H1 (cell line): ENCODE measurements around the gene CBLN3. TPM values are rescaled to one million over a fixed set of nuclear protein-coding genes. Genes with fewer than 3 reads are reported as not detected.

Source experiments
- CTCF ChIA-PET: fragments of 300-600 bp; sonication (Branson Sonifier 250); formaldehyde crosslinking; loops from one replicate; lab custom pipeline; 2021; ENCODE audit not compliant: partially characterized antibody; lab: Charles Lee
- POLR2A ChIA-PET: fragments of 300-600 bp; sonication (Branson Sonifier 250); formaldehyde crosslinking; loops from one replicate; lab custom pipeline; 2021; ENCODE audit warnings: inconsistent platforms; ENCODE audit not compliant: partially characterized antibody; lab: Charles Lee
- DNase-seq, 2 experiments: peaks; one replicate each; pipeline versions ENCODE4 v3.0.0 to v3.0.0-alpha.2; 2010 to 2022; ENCODE audit warnings: low spot score in 2 of 2, low read depth in 1 of 2, mixed read lengths in 1 of 2
- FAIRE-seq: peaks from 2 replicates; lab custom pipeline; 2011; peaks lifted over from hg19 to GRCh38; lab: Jason Lieb, UNC
- H2AFZ ChIP-seq: 2 replicates; pipeline ENCODE4 v1.8.1; 2012; ENCODE audit warnings: low read length, inconsistent platforms
- H2AK5ac ChIP-seq: 2 replicates; pipeline ENCODE4 v1.6.1; 2013; ENCODE audit warnings: low read depth, low read length
- H2BK120ac ChIP-seq: replicated peaks from 2 replicates; pipeline ENCODE3; 2013; ENCODE audit warnings: low read depth, low read length, inconsistent platforms
- H2BK12ac ChIP-seq: 2 replicates; pipeline ENCODE4 v1.6.1; 2013; ENCODE audit warnings: low read depth, low read length
- H2BK15ac ChIP-seq: 2 replicates; pipeline ENCODE4 v1.6.1; 2013; ENCODE audit warnings: low read length
- H2BK20ac ChIP-seq: 2 replicates; pipeline ENCODE4 v1.6.1; 2013; ENCODE audit warnings: low read length
- H2BK5ac ChIP-seq: 2 replicates; pipeline ENCODE4 v1.6.1; 2013; ENCODE audit warnings: low read depth, low read length
- H3K14ac ChIP-seq: 2 replicates; pipeline ENCODE4 v1.6.1; 2013; ENCODE audit warnings: inconsistent platforms; ENCODE audit not compliant: insufficient read length
- H3K18ac ChIP-seq: 2 replicates; pipeline ENCODE4 v1.6.1; 2013; ENCODE audit warnings: low read length; ENCODE audit errors: extremely low read depth
- H3K23ac ChIP-seq: 2 replicates; pipeline ENCODE4 v1.6.1; 2013; ENCODE audit warnings: inconsistent platforms; ENCODE audit not compliant: insufficient read length
- H3K23me2 ChIP-seq: 2 replicates; pipeline ENCODE4 v1.6.1; 2013; ENCODE audit warnings: low read depth, low read length
- H3K27ac ChIP-seq: 2 replicates; pipeline ENCODE4 v1.6.1; 2011; ENCODE audit warnings: low read depth, low read length, inconsistent platforms
- H3K27me3 ChIP-seq, 4 experiments: replicated peaks in 1 of 4; 1 replicate in 1 of 4; 2 replicates in 3 of 4; pipeline versions ENCODE4 v1.6.1 to v1.8.1; 2011 to 2013; ENCODE audit warnings: low read length in 3 of 4, mild to moderate bottlenecking in 3 of 4, inconsistent platforms in 2 of 4, mixed read lengths in 2 of 4, moderate library complexity in 1 of 4; ENCODE audit not compliant: control insufficient read depth in 3 of 4, insufficient read depth in 3 of 4; ENCODE audit errors: extremely low read depth in 1 of 4
- H3K36me3 ChIP-seq, 4 experiments: 2 replicates each; pipeline versions ENCODE4 v1.6.1 to v1.8.1; 2011 to 2013; ENCODE audit warnings: mild to moderate bottlenecking in 4 of 4, low read length in 3 of 4, moderate library complexity in 2 of 4, control low read depth in 1 of 4, inconsistent platforms in 1 of 4; ENCODE audit not compliant: insufficient read depth in 4 of 4, control insufficient read depth in 2 of 4
- H3K4ac ChIP-seq: replicated peaks from 2 replicates; pipeline ENCODE3; 2013; ENCODE audit warnings: low read length, low read depth, mixed read lengths, inconsistent platforms; ENCODE audit not compliant: insufficient read length
- H3K4me1 ChIP-seq, 4 experiments: replicated peaks in 1 of 4; 1 replicate in 1 of 4; 2 replicates in 3 of 4; pipeline versions ENCODE4 v1.6.1 to v1.8.1; 2011 to 2013; ENCODE audit warnings: low read length in 3 of 4, inconsistent platforms in 2 of 4, mixed read lengths in 1 of 4; ENCODE audit not compliant: insufficient read depth in 4 of 4, control insufficient read depth in 3 of 4
- H3K4me2 ChIP-seq, 2 experiments: 2 replicates each; pipeline versions ENCODE4 v1.6.1 to v1.8.1; 2011 to 2013; ENCODE audit warnings: low read depth in 2 of 2, low read length in 2 of 2, control low read depth in 1 of 2, inconsistent platforms in 1 of 2, mild to moderate bottlenecking in 1 of 2; ENCODE audit not compliant: insufficient read depth in 1 of 2
- H3K4me3 ChIP-seq, 4 experiments: fragments of 200-600, 300-600 bp in 1 of 4; sonication (generic), shearing (Covaris generic), sonication (Bioruptor Twin) in 1 of 4; 2 replicates each; pipeline versions ENCODE4 v1.5.1 to v1.8.1; 2011 to 2016; ENCODE audit warnings: low read length in 4 of 4, low read depth in 3 of 4, control low read depth in 2 of 4, inconsistent platforms in 2 of 4, mild to moderate bottlenecking in 2 of 4, mixed read lengths in 1 of 4, moderate library complexity in 1 of 4; ENCODE audit not compliant: insufficient read depth in 2 of 4; ENCODE audit errors: extremely low read depth in 1 of 4
- H3K56ac ChIP-seq: replicated peaks from 2 replicates; pipeline ENCODE3; 2013; ENCODE audit warnings: low read depth, mild to moderate bottlenecking, mixed read lengths, low read length, inconsistent platforms; ENCODE audit not compliant: insufficient read length
- H3K79me1 ChIP-seq: 2 replicates; pipeline ENCODE4 v1.6.1; 2013; ENCODE audit warnings: low read depth, low read length, control low read depth
- H3K79me2 ChIP-seq, 2 experiments: 2 replicates each; pipeline versions ENCODE4 v1.6.1 to v1.8.1; 2012 to 2013; ENCODE audit warnings: low read length in 2 of 2, mild to moderate bottlenecking in 2 of 2, inconsistent platforms in 1 of 2; ENCODE audit not compliant: insufficient read depth in 2 of 2, control insufficient read depth in 1 of 2
- H3K9ac ChIP-seq, 4 experiments: replicated peaks in 1 of 4; 1 replicate in 1 of 4; 2 replicates in 3 of 4; pipeline versions ENCODE4 v1.6.1 to v1.8.1; 2011 to 2013; ENCODE audit warnings: low read depth in 3 of 4, low read length in 3 of 4, control low read depth in 2 of 4, mild to moderate bottlenecking in 2 of 4, moderate library complexity in 2 of 4, inconsistent platforms in 1 of 4; ENCODE audit errors: extremely low read depth in 1 of 4
- H3K9me3 ChIP-seq, 2 experiments: 2 replicates each; pipeline versions ENCODE4 v1.6.1 to v1.8.1; 2012 to 2013; ENCODE audit warnings: mild to moderate bottlenecking in 2 of 2, moderate library complexity in 2 of 2, control low read depth in 1 of 2, inconsistent platforms in 1 of 2, low read depth in 1 of 2, low read length in 1 of 2, mixed read lengths in 1 of 2; ENCODE audit not compliant: insufficient read depth in 2 of 2
- H4K20me1 ChIP-seq, 2 experiments: replicated peaks in 1 of 2; 2 replicates each; pipeline versions ENCODE3 to v1.8.1; 2011 to 2013; ENCODE audit warnings: inconsistent platforms in 2 of 2, low read length in 2 of 2, mild to moderate bottlenecking in 1 of 2; ENCODE audit not compliant: insufficient read depth in 2 of 2, control insufficient read depth in 1 of 2
- H4K5ac ChIP-seq: 2 replicates; pipeline ENCODE4 v1.6.1; 2013; ENCODE audit warnings: low read length, low read depth, mixed read lengths, inconsistent platforms; ENCODE audit not compliant: insufficient read length
- H4K8ac ChIP-seq: 2 replicates; pipeline ENCODE4 v1.8.0; 2013; ENCODE audit warnings: mild to moderate bottlenecking, moderate library complexity, low read length, inconsistent platforms; ENCODE audit not compliant: insufficient read depth; ENCODE audit errors: extremely low read depth
- H4K91ac ChIP-seq: replicated peaks from 2 replicates; pipeline ENCODE3; 2013; ENCODE audit warnings: low read length, mixed read lengths, inconsistent platforms; ENCODE audit not compliant: insufficient read length
- BCL11A ChIP-seq, 2 experiments: IDR thresholded peaks; one replicate each; pipeline ENCODE4 v1.6.1; 2011; ENCODE audit warnings: low read depth in 2 of 2, low read length in 2 of 2, mild to moderate bottlenecking in 2 of 2
- JUND ChIP-seq: IDR thresholded peaks from 2 replicates; pipeline ENCODE4 v1.6.1; 2011; ENCODE audit warnings: mild to moderate bottlenecking, improper control_type of control experiment, low read length
- POU5F1 ChIP-seq: IDR thresholded peaks from 2 replicates; pipeline ENCODE4 v1.6.1; 2011; ENCODE audit warnings: low read depth, mild to moderate bottlenecking, low read length, moderate library complexity
- RBBP5 ChIP-seq: IDR thresholded peaks from 2 replicates; pipeline ENCODE4 v1.7.1; 2012; ENCODE audit warnings: low read depth, mild to moderate bottlenecking, inconsistent platforms, low read length, moderate library complexity, borderline replicate concordance
- SAP30 ChIP-seq: fragments of 300-600 bp; sonication (generic); IDR thresholded peaks from 2 replicates; pipeline ENCODE4 v1.7.1; 2012; ENCODE audit warnings: low read length, moderate library complexity, mild to moderate bottlenecking, inconsistent platforms; ENCODE audit not compliant: insufficient read depth, insufficient replicate concordance
- WGBS, 2 experiments: shearing (Covaris generic) in 1 of 2; methylation state at CpG; one replicate each; pipeline versions ENCODE4 v1.1.6 to v1.1.7; 2013 to 2015; ENCODE audit warnings: low lambda C conversion rate in 2 of 2, mixed read lengths in 2 of 2, inconsistent platforms in 1 of 2, low coverage in 1 of 2, missing lambda C conversion rate in 1 of 2; ENCODE audit not compliant: insufficient replicate concordance in 2 of 2, insufficient coverage in 1 of 2, insufficient read length in 1 of 2; ENCODE audit errors: extremely low coverage in 1 of 2, missing lambda C conversion rate in 1 of 2; 5-methylcytosine and 5-hydroxymethylcytosine counted together
- polyA plus RNA-seq, 7 experiments: library from polyadenylated mRNA; depleted of rRNA in 3 of 7; stranded (reverse) in 5 of 7; unstranded in 2 of 7; fragments of >200 nt in 5 of 7; fragments of 200-250 nt in 2 of 7; gene quantifications; 1 replicate in 5 of 7; 2 replicates in 1 of 7; 4 replicates in 1 of 7; pipeline versions ENCODE4 v1.2.1 to v1.2.3, GENCODE V29; 2011 to 2013; ENCODE audit warnings: missing spikeins in 2 of 7, mixed read lengths in 2 of 7
- total RNA-seq: library from RNA; stranded (reverse); fragmentation: NEBNext Ultra II Directional; extraction: Animal tissue kit (Norgen Biotek cat#: 25700); gene quantifications from 2 replicates; pipeline ENCODE4 v1.2.1, GENCODE V29; 2021

The CBLN3 gene
- total and polyA plus RNA-seq, 2 of the 8 experiments (the other 6 are each of a cell fraction or from before 2014, with no cell fraction given) = 0.54 to 1.00 TPM

DNA sequence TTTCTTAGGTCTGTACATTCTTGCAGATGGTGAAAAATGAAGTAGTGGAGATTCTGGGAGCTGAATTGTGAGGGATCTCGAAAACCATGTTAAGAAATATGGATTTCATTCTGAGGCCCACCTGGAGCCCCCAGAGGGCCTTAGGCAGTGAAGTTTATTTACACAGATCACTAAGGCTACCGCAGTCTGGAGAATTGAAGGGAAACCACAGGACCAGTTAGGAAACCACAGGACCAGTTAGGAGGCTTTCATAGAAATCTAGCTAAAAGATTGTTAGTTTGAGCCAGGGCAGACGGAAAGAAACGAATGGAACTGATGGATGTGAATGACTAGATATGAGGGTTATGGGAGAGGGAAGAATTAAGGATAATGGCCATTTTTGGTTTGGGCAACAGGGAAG is 7.2 kb downstream of the CBLN3 start:
- Histone ChIP-seq H4K91ac (no peak overlapping the region), H3K4me1 (no peaks in the 10 kb centered on the region; a peak in 2 of 7 replicates), H3K14ac (no peak overlapping the region), H3K79me2 (no peaks in the 10 kb centered on the region), H3K36me3 (no peaks in the 10 kb centered on the region), H2AFZ (no peak overlapping the region), H2AK5ac (no peak overlapping the region), H3K4me2 (no peak overlapping the region), H3K18ac (no peak overlapping the region), H3K27ac (no peak overlapping the region), H3K23ac (no peak overlapping the region), H2BK120ac (no peak overlapping the region), H3K56ac (no peak overlapping the region), H2BK20ac (no peak overlapping the region), H2BK5ac (no peak overlapping the region), H2BK12ac (no peak overlapping the region), H4K5ac (no peak overlapping the region), H3K4ac (no peak overlapping the region), H3K27me3 (peaks cover 0 to 8% (median 5%) of the 10 kb centered on the region in 4 experiments; a peak in 4 of 7 replicates), H3K9ac (no peak overlapping the region), H3K9me3 (no peaks in the 10 kb centered on the region), H3K79me1 (no peaks in the 10 kb centered on the region), H4K20me1 (no peaks in the 10 kb centered on the region), H4K8ac (no peak overlapping the region), H3K23me2 (no peaks in the 10 kb centered on the region), H2BK15ac (no peak overlapping the region), H3K4me3 (no peak overlapping the region)
- ChIA-PET CTCF (interaction anchor here (0.6 to 21.3 kb wide), 7 partner anchors 9 to 93 kb away, joined by 3 to 664 read pairs (median 9); partner anchors contain the start of genes ADCY4, NFATC4 and RIPK3), POLR2A (interaction anchor here (1.1 to 3.0 kb wide), 2 partner anchors 14 to 23 kb away, joined by 3 to 8 read pairs; partner anchors contain the start of gene NYNRIN)
- TF ChIP-seq POU5F1 (no peak), BCL11A (IDR thresholded peaks at IDR 0.05; ENCODE audit: low read depth in 2 of 2, low read length in 2 of 2) (no peak), JUND (no peak), SAP30 (no peak), RBBP5 (no peak)
- FAIRE-seq (no peak), DNase-seq (no peak)
- 80% methylated on average over 4 of the region's 4 CpGs; no CpG with 5 or more reads in 1 of the 2 experiments for WGBS, 2 experiments
